Type B pancreatic cell (in vitro differentiated cells): ENCODE data around the gene LHFPL3. TPM values are rescaled to one million over a fixed set of nuclear protein-coding genes. Genes with fewer than 3 reads are reported as not detected.

Experiments used
- DNase-seq: peaks from one replicate; pipeline ENCODE4 v3.0.0; 2021; ENCODE audit warnings: mixed read lengths; ENCODE audit not compliant: unreplicated experiment; ENCODE audit errors: extremely low spot score
- H3K27ac Mint-ChIP-seq: 2 replicates; pipeline ENCODE4 v1.8.0; 2021; ENCODE audit warnings: mild to moderate bottlenecking, mixed read lengths
- H3K27me3 Mint-ChIP-seq: 2 replicates; pipeline ENCODE4 v1.8.0; 2021; ENCODE audit warnings: mixed read lengths
- H3K36me3 Mint-ChIP-seq: 2 replicates; pipeline ENCODE4 v1.8.0; 2021; ENCODE audit warnings: mixed read lengths
- H3K4me1 Mint-ChIP-seq: one replicate; pipeline ENCODE4 v1.8.0; 2021; ENCODE audit warnings: mixed read lengths; ENCODE audit not compliant: unreplicated experiment
- H3K4me3 Mint-ChIP-seq: 2 replicates; pipeline ENCODE4 v1.8.0; 2021; ENCODE audit warnings: mild to moderate bottlenecking, mixed read lengths
- H3K9me3 Mint-ChIP-seq: 2 replicates; pipeline ENCODE4 v1.8.0; 2021; ENCODE audit warnings: mixed read lengths
- CTCF ChIP-seq: fragments of 200-600 bp; sonication (generic); conservative IDR thresholded peaks from 2 replicates; pipeline ENCODE4 v1.5.0; 2021; ENCODE audit warnings: antibody characterized with exemption, mild to moderate bottlenecking
- total RNA-seq: library from RNA; stranded (reverse); gene quantifications from 2 replicates; pipeline ENCODE4 v1.2.1, GENCODE V29; 2021; ENCODE audit warnings: low replicate concordance

LHFPL3 gene
- total RNA-seq, 1 donor from 2014 or later: 0.31 TPM

DNA sequence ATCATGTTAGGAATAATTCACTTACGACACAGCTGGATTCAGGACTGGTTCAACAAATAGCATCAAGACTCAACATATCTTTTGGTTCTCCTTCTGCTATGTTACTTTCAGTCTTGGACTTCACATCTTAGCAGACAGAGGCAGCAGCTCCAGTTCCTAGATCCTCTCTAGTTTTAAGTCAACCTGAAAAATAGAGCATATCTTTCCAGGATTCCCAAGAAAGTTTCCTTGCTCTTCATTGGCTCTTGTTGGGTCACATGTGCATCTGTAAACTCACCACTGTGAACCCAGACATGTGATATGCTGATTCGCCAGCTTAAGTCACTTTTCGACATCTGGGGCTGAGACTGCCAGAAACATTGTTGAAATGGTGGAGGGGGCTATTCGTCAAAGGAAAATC is 475.5 kb downstream of the LHFPL3 start:
- Mint-ChIP-seq H3K9me3 (peaks cover 4% of the 10 kb centered on the region), H3K4me1 (no peaks in the 10 kb centered on the region), H3K36me3 (no peaks in the 10 kb centered on the region), H3K27ac (no peak overlapping the region), H3K4me3 (no peak overlapping the region), H3K27me3 (peaks cover 58% of the 10 kb centered on the region)
- DNase-seq: no peak
- no peak for TF ChIP-seq CTCF

GRCh38 chr7:104804696-104805095 is 476.3 kb downstream of the LHFPL3 start:
- no peak for DNase-seq
- H3K27ac Mint-ChIP-seq: no peak overlapping the region
- TF ChIP-seq CTCF: no peak
- peaks cover 4% of the 10 kb centered on the region for H3K9me3 Mint-ChIP-seq
- no peaks in the 10 kb centered on the region for H3K4me1 Mint-ChIP-seq
- H3K4me3 Mint-ChIP-seq: no peak overlapping the region
- H3K27me3 Mint-ChIP-seq: peaks cover 57% of the 10 kb centered on the region
- H3K36me3 Mint-ChIP-seq: no peaks in the 10 kb centered on the region

- no peaks in the 10 kb centered on the region for H3K4me1 Mint-ChIP-seq
- H3K27ac Mint-ChIP-seq: no peak overlapping the region
- no peaks in the 10 kb centered on the region for H3K36me3 Mint-ChIP-seq
- no peak for TF ChIP-seq CTCF
- DNase-seq: no peak
- peaks cover 56% of the 10 kb centered on the region for H3K27me3 Mint-ChIP-seq
- no peak overlapping the region for H3K4me3 Mint-ChIP-seq
- H3K9me3 Mint-ChIP-seq: peaks cover 4% of the 10 kb centered on the region
Observed at GRCh38 chr7:104805449-104806317, 477.3 kb downstream of the LHFPL3 start.

DNA sequence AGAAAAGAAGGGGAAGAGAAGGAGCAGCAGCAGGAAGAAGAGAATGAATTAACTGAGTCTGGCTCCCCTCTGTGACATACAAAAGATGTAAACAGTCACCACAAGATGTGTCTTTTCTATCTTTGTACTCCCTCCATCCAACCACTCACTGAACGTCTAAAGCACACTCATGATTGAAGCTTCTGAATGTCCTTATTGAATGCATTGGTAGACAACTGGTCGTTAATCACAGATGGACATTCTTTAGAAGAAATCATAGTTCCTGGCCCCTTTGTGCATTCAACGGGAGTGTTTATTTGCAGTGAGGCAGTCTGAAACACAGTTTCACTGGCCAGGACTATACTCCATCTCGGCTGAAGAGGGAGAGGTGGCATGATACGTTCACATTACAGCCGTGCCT is 479.3 kb downstream of the LHFPL3 start:
- DNase-seq: no peak
- Mint-ChIP-seq H3K27me3 (peaks cover 55% of the 10 kb centered on the region), H3K27ac (no peak overlapping the region), H3K9me3 (peaks cover 4% of the 10 kb centered on the region), H3K36me3 (no peaks in the 10 kb centered on the region), H3K4me3 (no peak overlapping the region), H3K4me1 (no peaks in the 10 kb centered on the region)
- no peak for TF ChIP-seq CTCF

DNA sequence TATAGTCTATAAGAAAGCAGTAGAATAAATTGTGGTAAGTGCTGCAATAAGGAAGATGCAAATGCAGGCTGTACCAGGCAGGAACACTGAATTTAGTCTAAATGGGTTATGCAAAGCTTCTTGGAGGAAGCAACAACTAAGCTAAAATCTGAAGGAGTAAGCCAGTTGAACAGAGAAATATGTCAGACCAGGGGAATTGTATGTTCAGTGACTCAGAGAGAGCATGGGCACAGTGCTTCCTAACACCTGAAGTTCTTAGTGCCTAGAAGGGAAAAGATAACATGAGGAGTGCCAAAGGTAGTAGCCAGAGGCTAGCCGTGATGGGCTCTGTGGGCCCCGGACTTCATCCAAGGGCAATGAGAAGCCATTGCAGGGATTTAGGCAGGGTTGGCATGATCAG is 481.5 kb downstream of the LHFPL3 start:
- TF ChIP-seq CTCF: no peak
- Mint-ChIP-seq H3K9me3 (peaks cover 2% of the 10 kb centered on the region), H3K27ac (no peak overlapping the region), H3K4me1 (no peaks in the 10 kb centered on the region), H3K4me3 (no peak overlapping the region), H3K36me3 (no peaks in the 10 kb centered on the region), H3K27me3 (peaks cover 42% of the 10 kb centered on the region)
- no peak for DNase-seq
